ENCODE data around the gene SPAG16.

- TF ChIP-seq CTCF (IDR thresholded peaks at IDR 0.05) (no peak), ZFX (IDR thresholded peaks at IDR 0.05; ENCODE audit: borderline replicate concordance) (no peak)
Observed at GRCh38 chr2:214128040-214128439, 843.8 kb downstream of the SPAG16 start.

Data from 22Rv1 (cell line).